Stimulated activated CD8-positive, alpha-beta memory T cell treated with anti-CD3 and anti-CD28 coated beads, Interleukin-15, amount 100 ng/mL, for 48 hours (primary cell): Measurements from ENCODE around the gene ZNF575.
"Not testable (repeated sequence)": the region's sequence is repeated elsewhere in the genome, so short reads cannot be mapped to it uniquely, and the experiment has no call there.

Experiments
- DNase-seq, 2 donors: peaks; one replicate each; pipeline ENCODE4 v3.0.0-alpha.2; 2020; ENCODE audit warnings: low read depth in 2 of 2

ZNF575 gene

DNA sequence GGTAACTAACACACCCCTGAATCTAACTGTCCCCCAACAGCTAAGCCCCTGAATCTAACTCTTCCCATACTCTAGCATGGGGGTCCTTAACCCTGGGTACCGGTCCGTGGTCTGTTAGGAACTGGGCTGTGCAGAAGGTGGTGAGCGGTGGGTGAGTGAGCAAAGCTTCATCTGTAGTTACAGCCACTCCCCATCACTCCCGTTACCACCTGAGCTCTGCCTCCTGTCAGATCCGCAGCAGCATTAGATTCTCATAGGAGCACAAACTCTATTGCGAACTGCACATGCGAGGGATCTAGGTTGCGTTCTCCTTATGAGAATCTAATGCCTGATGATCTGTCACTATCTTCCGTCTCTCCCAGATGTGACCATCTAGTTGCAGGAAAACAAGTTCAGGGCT lies 22.3 kb upstream of the ZNF575 start:
- DNase-seq, result no peak

- DNase-seq, result no peak
Observed at GRCh38 chr19:43511324-43511723, 21.7 kb upstream of the ZNF575 start.

DNA sequence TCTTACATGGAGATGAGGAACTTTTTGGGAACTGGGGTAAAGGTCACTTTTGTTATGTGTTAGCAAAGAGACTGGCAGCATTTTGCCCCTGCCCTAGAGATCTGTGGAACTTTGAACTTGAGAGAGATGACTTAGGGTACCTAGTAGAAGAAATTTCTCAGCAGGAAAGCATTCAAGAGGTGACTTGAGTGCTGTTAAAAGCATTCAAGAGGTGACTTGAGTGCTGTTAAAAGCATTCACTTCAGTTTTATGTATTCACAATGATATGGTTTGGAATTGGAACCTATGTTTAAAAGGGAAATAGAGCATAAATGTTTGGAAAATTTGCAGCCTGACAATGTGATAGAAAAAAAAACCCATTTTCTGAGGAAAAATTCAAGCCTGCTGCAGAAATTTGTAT lies 20.6 kb upstream of the ZNF575 start:
- DNase-seq, result not testable (repeated sequence)

DNA sequence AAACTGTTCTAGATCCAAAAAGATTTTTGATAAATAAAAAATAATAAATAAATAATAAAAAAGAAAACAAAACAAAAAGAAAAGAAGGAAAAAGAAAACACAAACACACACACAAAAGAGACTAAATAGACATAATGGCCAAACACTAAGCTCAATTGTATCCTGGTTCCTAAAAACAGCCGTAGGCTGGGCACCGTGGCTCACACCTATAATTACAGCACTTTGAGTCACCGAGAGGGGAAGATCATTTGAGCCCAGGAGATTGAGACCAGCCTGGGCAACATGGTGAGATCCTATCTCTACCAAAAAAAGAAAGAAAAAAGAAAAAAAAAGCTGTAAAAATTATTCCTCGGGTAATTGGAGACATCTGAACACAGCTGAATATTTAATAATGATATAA lies 14.9 kb upstream of the ZNF575 start:
- DNase-seq, result no peak

- DNase-seq, result peak in 1 of 2 donors; percentile 66
Observed at GRCh38 chr19:43519436-43520088, 13.4 kb upstream of the ZNF575 start.

DNA sequence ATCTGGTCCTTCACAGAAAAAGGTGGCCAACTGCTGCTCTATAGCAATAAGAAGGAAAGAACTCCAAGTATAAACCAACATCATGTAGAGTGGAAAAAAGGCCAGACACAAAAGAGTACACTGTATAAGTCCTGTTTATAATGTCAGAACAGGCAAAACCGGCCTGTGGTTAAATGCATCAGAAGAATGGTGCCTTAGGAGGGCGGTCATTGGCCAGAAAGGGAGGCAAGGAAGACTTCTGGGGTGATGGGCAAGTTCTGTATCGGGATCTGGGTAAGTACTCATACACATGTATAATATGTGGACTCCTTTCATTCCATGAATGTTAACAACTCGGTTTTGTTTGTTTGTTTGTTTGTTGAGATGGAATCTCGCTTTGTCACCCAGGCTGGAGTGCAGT lies 10.1 kb upstream of the ZNF575 start:
- no peak for DNase-seq

- DNase-seq, result not testable (repeated sequence)
Observed at GRCh38 chr19:43523696-43524095, 9.3 kb upstream of the ZNF575 start.

DNA sequence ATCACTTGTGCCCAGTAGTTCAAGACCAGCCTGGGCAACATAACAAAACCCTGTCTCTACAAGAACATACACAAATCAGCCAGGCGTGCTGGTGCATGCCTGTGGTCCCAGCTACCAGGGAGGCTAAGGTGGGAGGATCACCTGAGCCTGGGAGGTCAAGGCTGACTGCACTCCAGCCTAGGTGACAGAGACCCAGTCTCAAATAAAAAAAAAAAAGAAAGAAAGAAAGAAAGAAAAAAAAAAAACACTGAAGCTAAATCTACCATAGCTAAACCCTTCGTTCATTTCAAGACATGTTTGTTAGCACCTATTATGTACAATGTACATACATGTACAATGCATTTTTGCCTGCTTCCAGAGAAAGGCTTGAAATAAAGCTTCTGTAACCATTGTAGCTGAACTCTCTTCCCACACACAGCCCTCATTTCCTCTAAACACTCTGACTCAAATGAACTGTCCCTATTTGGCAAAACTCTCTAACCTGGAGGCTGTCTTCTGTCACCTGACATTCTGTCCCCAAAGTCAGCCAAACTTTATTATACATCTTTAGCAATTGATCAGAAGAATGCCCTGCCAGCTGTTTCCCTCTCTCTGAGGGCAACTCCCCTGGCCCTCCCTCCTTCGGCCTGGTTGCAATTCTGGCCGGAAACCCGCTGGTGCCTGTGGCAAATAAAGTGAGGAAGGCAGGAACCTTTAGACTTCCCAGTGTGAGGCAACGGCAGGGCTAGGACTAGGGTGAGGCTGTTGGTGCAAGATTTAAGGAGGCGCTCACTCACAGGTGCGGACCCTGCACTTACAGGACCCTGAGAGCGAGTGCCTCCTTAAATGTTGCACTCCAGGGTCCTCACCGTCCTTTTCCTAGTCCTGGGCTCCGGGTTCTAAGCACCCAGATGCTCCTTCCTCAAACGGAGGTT lies 7.8 kb upstream of the ZNF575 start:
- DNase-seq, result no peak

DNA sequence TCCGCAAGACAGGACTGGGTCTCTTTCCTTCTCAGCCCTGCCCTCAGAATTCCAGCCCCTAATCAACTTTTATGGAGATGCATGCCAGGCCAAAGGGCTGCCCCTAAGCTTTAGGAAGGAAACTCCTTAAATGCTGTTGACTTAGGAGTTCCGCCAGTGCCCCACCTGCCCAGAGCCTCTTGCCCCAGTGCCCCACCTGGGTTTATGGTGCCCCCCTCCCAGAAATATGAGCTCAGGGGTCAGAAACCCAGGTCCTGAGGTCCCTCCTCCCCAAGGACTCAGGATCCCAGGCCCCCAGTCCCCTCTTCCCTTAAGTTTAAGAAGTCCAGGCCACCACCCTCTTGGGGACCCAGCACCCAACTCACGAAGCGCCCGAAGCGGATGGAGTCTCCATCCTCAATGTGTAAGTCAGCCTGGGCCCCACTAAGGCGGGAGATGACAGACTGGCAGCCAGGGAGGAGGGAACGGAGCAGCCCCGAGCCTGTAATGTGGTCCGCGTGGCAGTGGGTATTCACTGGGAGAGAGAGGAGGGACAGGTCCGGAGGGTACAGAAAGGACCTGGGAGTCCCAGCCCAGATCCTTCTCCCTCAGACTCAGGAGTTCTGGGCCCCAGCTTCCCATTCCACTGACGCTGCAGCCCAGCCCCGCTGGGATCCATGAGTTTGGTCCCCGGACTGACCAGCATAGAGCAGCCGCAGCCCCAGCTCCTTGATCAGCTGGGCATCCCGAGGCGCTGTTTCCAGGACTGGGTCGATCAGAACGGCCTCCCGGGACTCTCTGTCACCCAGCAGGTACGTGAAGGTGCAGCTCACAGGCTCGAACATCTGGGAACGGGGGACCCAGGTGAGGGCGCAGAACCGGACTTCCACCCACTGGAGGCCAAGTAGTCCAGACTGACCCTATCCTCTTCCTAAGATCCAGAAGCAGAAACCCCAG lies 6.9 kb upstream of the ZNF575 start:
- DNase-seq, result no peak

DNA sequence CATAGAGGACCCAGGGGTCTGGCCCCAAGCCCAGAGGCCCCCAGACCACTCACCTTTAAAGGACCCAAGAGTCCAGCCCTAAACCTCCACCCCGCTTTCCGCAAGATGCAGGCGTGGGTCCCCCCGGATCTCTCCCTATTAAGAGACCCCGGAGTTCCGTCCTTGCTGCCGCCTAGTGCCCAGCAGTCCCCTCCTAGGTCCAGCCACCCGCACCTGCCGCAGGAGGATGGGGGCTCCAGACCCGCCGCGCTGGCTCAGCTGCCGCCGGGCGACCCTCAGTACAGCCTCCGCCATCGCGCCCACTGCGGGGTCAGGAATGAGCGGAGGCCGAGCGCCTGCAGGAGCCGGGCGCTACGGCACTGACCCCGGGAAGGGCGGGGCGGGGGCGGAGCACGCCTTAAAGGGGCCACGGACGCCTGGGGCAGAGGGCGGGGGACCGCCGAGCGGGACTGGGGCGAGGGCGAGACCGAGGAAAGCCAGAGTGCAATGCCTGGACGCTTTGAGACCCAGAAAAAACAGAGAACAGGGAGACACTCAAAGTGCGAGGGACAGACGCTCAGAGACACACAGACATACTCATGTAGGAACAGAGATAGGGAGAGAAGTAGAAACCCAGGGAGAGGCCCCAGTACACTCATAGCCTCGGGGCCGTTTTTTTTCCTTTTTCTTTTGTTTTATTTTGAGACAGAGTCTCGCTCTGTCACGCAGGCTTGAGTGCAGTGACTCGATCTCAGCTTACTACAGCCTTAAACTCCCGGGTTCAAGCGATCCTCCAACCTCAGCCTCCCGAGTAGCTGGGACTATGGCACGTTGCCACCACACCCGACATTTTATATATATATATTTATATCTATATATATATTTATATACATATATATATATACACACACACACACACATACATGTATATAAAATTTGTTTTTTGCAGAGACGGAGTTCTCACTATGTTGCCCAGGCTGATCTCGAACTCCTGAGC lies 5.8 kb upstream of the ZNF575 start, which contains the start of gene ETHE1:
Gene ETHE1 (minus strand): TSS at position 318 of the 976 bp plus-strand sequence. CDS start 24 bp downstream, at position 294.
- peak; percentile 75 to 77 for DNase-seq

GRCh38 chr19:43527860-43528622 lies 4.9 kb upstream of the ZNF575 start:
- no peak for DNase-seq

- peak; percentile 39 to 57 for DNase-seq
Observed at GRCh38 chr19:43532571-43532961, 422 bp upstream of the ZNF575 start.

GRCh38 chr19:43533546-43534304 lies 737 bp downstream of the ZNF575 start:
- DNase-seq, result peak; percentile 95 to 96

DNA sequence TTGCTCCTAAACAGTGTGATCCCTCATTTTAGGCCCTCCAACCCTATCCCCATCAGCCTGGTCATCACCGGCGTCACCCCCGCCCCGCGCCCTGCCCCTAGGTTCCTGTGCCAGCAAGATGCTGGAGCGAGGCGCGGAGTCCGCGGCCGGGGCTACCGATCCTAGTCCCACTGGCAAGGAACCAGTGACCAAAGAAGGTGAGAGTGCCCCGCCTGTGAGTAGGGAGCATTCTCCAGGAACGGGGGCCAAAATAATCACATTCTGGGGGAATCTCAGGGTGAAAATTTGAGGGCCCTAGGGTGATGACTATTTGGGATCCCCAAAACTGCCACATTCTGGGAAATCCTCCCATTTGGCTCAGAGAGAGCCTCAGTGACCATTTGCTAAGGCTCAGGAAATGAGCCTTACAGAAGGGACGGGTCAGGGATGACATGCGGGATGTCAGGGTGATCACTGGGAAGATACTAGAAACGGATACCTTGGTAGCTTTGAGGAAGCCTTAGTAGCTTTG lies 1.4 kb downstream of the ZNF575 start:
- no peak for DNase-seq

GRCh38 chr19:43534816-43535761 lies 2.1 kb downstream of the ZNF575 start:
- no peak for DNase-seq

DNA sequence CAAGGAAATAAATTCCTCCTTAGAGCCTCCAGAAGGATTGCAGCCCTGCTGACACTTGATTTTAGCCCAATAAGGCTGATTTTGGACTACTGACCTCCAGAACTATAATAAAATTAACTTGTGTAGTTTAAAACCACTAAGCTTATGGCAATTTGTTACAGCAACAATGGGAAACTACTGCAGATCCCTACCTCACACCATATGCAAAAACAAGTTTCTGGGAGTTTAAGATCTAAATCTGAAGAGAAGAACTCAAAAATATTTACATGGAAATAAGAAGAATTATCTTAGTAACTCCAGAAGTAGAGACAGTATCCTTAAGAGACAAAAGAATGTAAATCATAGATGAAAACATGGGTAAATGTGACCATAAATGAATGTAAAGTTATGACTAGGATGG lies 5.9 kb downstream of the ZNF575 start:
- DNase-seq, result no peak

GRCh38 chr19:43540381-43540780 lies 7.4 kb downstream of the ZNF575 start:
- no peak for DNase-seq
